HG03025 (cell line): ENCODE data around the gene EML4.

Experiments used
- ATAC-seq: cut with Tn5 transposase; IDR thresholded peaks from one replicate; pipeline ENCODE4 v1.9.1; 2021; ENCODE audit warnings: mild to moderate bottlenecking, moderate library complexity; ENCODE audit not compliant: unreplicated experiment, low FRiP score

EML4 gene

GRCh38 chr2:42296226-42296625 lies 127.1 kb downstream of the EML4 start:
- no peak for ATAC-seq

DNA sequence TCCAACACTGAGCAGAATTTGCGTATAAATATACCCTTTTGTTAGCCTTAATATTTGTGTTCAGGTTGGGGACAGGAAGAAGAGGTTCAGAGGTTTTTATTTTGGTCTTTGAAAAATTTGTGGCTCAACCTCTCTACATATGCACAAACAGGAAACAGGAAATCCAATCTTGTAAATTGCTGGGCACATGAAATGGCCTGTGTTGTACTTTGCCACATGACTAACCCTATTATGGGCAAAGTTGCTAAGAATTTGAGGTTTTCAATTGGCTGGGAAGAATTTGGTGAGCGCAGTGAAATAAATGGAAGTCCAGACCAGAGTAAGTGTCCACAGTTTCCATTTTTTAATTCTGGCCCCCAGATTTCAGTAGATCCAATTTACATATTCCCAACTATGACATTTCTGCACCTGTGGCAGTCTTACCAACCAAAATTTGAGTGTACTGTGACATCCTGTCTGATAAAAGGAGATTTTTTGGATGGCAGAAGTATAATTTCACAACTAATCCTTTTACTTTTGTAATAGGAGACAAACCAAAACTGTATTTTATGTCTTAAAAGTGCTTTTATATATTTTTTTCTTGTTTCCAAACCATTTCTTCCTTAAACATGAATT lies 128.3 kb downstream of the EML4 start:
- no peak for ATAC-seq

DNA sequence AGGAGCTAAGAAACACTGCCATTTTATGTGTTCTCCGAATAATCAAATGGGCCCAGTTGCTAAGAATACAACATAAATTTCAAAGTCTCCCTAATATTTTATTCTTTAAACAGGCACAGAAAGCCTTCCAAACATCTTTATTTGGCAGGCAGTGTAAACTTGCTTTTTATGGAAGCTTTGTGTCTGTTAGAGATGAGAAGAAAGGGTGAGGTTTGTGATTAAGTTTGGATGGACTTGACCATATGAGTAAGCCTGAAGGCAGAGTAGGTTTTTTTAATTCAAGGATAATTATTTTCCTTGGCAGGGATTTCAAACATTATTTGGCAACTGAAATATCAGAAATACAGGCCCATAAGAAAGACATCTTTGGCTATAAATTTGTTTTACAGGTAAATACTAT lies 129.0 kb downstream of the EML4 start:
- ATAC-seq: no peak

GRCh38 chr2:42298996-42299754 lies 130.0 kb downstream of the EML4 start:
- no peak for ATAC-seq

GRCh38 chr2:42300527-42300926 lies 131.4 kb downstream of the EML4 start:
- no peak for ATAC-seq

GRCh38 chr2:42303252-42303651 lies 134.1 kb downstream of the EML4 start:
- ATAC-seq: no peak

GRCh38 chr2:42304059-42304713 lies 135.0 kb downstream of the EML4 start:
- no peak for ATAC-seq

DNA sequence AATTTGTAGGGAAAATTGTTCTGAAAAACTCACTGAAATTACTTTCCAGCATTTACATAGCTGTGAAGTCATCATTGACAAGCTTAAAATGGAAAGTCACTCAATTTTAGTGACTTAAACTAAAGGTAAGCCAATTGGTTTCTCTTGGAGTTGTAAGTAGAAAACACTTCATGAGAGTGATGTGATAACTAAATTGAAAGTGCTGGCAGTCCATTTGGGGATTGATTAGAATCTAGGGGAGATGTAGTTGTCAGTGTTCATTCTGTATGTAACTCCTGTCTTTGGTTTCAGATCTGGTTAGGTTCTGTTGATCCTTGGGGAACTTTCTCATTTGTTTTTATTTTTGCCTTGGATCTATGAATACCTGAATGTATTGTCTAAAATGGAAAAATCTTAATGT lies 138.0 kb downstream of the EML4 start:
- no peak for ATAC-seq

GRCh38 chr2:42309366-42309765 lies 140.2 kb downstream of the EML4 start:
- no peak for ATAC-seq

DNA sequence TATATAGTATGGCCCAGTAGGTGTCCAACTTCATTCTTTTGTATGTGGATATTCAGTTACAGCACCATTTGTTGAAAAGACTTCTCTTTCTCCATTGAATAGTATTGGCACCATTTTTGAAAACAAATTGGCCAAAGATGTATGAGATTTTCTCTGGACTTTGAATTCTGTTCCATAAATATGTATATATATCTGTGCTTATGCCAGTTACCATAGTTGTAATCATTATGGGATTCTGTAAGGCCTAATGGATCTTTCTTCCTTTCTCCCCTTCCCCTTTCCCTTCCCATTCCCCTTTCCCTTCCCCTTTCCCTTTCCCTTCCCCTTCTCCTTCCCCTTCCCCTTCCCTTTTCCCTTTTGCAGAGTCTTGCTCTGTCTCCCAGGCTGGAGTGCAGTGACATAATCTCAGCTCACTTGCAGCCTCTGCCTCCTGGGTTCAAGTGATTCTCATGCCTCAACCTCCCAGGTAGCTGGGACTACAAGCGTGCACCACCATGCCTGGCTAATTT lies 140.9 kb downstream of the EML4 start:
- ATAC-seq: no peak

GRCh38 chr2:42312106-42312505 lies 143.0 kb downstream of the EML4 start:
- ATAC-seq: no peak

- no peak for ATAC-seq
These were observed 145.8 kb downstream of the EML4 start for GRCh38 chr2:42314892-42315468.

DNA sequence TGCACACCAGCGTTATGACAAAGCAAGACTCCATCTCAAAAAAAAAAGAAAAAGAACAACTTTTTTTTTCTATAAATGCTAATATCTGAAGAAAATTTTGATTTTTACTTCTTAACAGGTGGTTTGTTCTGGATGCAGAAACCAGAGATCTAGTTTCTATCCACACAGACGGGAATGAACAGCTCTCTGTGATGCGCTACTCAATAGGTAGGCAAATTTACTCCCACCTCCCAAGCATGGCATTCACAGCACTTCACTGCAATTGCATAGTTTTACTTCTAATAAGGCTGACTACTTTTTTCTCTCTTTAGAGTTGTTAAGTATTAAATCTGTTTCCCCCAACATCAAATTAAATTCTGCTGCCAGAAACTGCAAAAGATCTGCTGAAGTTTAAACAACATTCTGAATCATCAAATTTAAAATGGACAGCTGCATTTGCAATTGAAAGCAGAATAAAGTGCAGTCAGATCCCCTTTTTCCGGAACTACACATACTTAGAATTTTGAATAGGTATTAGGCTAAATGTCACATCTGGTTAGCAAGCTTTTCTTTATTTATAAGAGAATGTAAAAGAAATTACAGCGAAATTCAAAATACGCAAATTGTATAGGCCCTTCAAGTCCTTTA lies 146.8 kb downstream of the EML4 start:
- ATAC-seq: no peak

GRCh38 chr2:42316910-42317309 lies 147.8 kb downstream of the EML4 start:
- no peak for ATAC-seq

- ATAC-seq: no peak
These were observed 148.3 kb downstream of the EML4 start for GRCh38 chr2:42317486-42317885.

- no peak for ATAC-seq
These were observed 148.8 kb downstream of the EML4 start for GRCh38 chr2:42317945-42318344.

DNA sequence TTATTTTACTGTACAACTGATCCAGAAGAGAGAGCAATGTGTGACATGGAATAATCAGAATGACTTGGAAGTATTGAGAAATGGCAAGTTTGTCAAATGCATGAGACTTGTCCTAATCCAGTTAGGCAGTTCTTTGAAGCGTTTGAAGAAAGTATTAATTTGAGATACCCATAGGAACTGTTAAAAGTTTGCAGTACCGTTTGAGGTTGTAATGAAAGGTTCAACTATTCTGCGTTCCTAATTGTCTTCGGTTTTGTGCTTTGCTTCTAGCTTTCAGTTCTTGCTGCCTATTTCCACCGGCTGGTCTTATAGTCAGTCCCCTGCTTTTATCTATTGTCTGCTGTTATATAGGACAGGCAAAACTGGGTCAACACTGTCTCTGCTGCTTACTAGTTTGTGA lies 150.1 kb downstream of the EML4 start:
- ATAC-seq: no peak

GRCh38 chr2:42321452-42322064 lies 152.4 kb downstream of the EML4 start:
- ATAC-seq: no peak

GRCh38 chr2:42324244-42324643 lies 155.1 kb downstream of the EML4 start:
- no peak for ATAC-seq

GRCh38 chr2:42324949-42325348 lies 155.8 kb downstream of the EML4 start:
- ATAC-seq: no peak
